Cardiac muscle cell (in vitro differentiated cells and primary cell): ENCODE results near the gene KRTAP10-8. TPM values are rescaled to one million over a fixed set of nuclear protein-coding genes. Genes with fewer than 3 reads are reported as not detected.

Experiments used
- DNase-seq, 2 donors: peaks; one replicate each; pipeline versions ENCODE4 v3.0.0 to v3.0.0-alpha.2; 2010 to 2017; ENCODE audit warnings: low read depth in 1 of 2, low spot score in 1 of 2
- H3K27ac ChIP-seq: fragments of 200-600 bp; sonication (generic); 2 replicates; pipeline ENCODE4 v1.5.1; 2016
- H3K27me3 ChIP-seq: fragments of 200-600 bp; sonication (generic); 2 replicates; pipeline ENCODE4 v1.6.0; 2016; ENCODE audit warnings: control low read depth
- H3K36me3 ChIP-seq: fragments of 200-600 bp; sonication (generic); 2 replicates; pipeline ENCODE4 v1.5.1; 2016; ENCODE audit warnings: control low read depth
- H3K4me1 ChIP-seq: fragments of 200-600 bp; sonication (generic); 2 replicates; pipeline ENCODE4 v1.8.1; 2017; ENCODE audit warnings: low read depth, mild to moderate bottlenecking, mixed run types
- H3K4me3 ChIP-seq: fragments of 200-600 bp; sonication (generic); 2 replicates; pipeline ENCODE4 v1.5.1; 2016; ENCODE audit warnings: mild to moderate bottlenecking
- H3K9me3 ChIP-seq: fragments of 200-600 bp; sonication (generic); 2 replicates; pipeline ENCODE4 v1.5.1; 2017; ENCODE audit warnings: low read depth, mild to moderate bottlenecking, control low read depth
- polyA plus RNA-seq: library from polyadenylated mRNA; unstranded; fragments of >200 nt; fragmentation: Nextera tagmentation; extraction: Ambion mirVana; gene quantifications from 2 replicates; pipeline ENCODE4 v1.2.1, GENCODE V29; 2016
- total RNA-seq: library from RNA; depleted of rRNA; stranded (reverse); fragments of >200 nt; gene quantifications from 2 replicates; pipeline ENCODE4 v1.2.3, GENCODE V29; 2016
- TF ChIP-seq, protein P1 (sequence below): IDR thresholded peaks from 2 replicates; pipeline ENCODE4 v1.5.1; 2012; ENCODE audit warnings: low read depth, mild to moderate bottlenecking, low read length

Gene KRTAP10-8
- total and polyA plus RNA-seq, 2 experiments from 2014 or later: not detected

DNA sequence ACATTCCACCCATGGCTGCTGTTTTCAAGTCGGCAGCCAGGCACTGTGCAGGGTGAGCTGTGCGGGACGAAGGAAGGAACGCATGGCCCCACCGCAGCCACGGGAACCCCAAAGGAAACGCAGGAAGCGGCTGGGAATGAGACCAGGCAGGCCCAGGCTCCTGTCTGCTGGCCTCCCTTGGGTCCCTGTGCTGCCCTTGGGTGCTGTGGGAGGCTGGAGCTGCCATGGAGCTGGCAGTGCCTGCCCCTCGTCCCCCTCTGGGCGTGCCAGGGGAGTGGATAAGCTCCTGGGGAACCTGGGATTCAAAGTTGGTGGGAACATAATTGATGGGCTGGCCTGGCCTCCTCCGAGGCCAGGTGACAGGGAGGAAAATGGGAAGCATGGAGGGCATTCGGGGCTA is 43.6 kb upstream of the KRTAP10-8 start:
- Histone ChIP-seq H3K36me3 (no peaks in the 10 kb centered on the region), H3K9me3 (no peaks in the 10 kb centered on the region), H3K4me3 (no peak overlapping the region), H3K27ac (no peak overlapping the region), H3K4me1 (no peaks in the 10 kb centered on the region), H3K27me3 (no peaks in the 10 kb centered on the region)
- TF ChIP-seq, protein P1, sequence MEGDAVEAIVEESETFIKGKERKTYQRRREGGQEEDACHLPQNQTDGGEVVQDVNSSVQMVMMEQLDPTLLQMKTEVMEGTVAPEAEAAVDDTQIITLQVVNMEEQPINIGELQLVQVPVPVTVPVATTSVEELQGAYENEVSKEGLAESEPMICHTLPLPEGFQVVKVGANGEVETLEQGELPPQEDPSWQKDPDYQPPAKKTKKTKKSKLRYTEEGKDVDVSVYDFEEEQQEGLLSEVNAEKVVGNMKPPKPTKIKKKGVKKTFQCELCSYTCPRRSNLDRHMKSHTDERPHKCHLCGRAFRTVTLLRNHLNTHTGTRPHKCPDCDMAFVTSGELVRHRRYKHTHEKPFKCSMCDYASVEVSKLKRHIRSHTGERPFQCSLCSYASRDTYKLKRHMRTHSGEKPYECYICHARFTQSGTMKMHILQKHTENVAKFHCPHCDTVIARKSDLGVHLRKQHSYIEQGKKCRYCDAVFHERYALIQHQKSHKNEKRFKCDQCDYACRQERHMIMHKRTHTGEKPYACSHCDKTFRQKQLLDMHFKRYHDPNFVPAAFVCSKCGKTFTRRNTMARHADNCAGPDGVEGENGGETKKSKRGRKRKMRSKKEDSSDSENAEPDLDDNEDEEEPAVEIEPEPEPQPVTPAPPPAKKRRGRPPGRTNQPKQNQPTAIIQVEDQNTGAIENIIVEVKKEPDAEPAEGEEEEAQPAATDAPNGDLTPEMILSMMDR: no peak
- no peak for DNase-seq

DNA sequence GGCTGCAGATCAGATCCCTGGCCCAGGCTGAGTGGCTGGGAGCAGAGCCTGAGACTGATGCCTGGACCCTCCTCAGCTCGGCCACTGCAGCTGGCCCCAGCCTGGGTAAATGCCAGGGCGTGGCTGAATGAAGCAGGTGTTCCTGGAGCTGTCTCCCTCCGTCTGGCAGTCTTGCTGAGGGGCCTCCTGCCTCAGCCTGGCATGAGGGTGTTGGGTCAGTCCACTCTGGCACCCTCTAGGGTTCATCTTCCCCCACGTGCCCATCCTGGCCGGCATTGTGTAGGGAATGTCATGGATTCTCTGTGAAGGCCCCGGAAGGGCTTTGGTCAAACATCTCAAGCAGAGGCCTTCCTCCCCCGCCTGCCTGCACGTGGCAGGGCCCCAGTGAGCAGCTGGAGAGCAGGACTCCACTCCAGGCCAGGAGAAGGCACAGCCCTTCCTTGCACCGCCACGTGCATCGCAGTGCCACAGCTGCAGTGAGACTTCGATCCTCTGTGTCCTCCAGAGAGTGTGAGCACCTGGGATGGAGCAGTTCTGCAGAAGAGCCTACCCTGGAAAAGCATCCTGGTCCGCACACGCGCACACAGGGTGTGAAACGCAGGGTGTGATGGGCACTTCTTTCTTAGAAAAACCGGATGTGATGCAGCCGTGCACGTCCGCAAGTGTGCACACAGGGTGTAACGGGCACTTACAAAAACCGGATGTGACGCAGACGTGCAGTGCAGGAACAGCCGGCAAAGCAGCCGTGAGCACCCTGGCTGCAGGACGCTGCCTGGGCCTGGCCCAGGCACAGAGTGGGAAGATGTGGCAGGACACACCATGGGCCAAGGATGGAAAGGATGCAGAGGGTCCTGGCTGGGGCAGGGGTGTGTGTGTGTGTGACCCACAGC is 43.0 kb upstream of the KRTAP10-8 start:
- Histone ChIP-seq H3K4me1 (no peaks in the 10 kb centered on the region), H3K4me3 (no peak overlapping the region), H3K27me3 (no peaks in the 10 kb centered on the region), H3K27ac (no peak overlapping the region), H3K9me3 (no peaks in the 10 kb centered on the region), H3K36me3 (no peaks in the 10 kb centered on the region)
- no peak for DNase-seq
- TF ChIP-seq, protein P1: no peak

DNA sequence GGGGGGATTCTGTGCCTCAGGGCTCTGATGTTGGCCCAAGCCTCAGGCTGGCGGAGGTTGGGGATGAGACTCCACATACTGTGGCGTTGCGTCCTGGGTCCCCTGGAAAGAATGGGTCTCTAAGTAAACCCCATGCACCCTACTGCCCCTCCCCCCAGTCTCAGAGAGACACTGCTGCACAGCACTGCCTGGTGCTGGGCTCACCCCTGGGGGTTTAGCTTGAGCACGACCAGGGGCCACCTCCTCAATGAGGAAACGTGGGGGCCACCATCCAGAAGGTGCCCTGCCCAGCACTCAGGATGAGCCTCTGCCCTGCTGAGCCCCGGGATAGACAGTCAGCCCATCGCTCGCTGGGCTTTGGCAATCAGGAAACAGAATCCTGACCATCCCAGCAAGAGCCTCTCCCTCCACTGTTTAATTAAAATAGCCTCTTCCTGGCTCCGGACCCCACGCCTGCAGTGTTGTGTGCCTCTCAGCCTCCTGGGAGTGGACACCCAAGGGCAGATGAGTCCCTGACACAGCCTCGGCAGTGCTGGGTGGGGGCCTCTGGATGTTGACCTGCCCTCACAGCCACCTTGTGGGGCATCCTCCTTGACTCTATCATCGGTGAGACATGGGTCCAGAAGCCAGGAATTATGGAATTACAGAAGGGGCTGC is 41.9 kb upstream of the KRTAP10-8 start:
- DNase-seq: no peak
- Histone ChIP-seq H3K27me3 (no peaks in the 10 kb centered on the region), H3K36me3 (no peaks in the 10 kb centered on the region), H3K27ac (no peak overlapping the region), H3K4me3 (no peak overlapping the region), H3K9me3 (no peaks in the 10 kb centered on the region), H3K4me1 (no peaks in the 10 kb centered on the region)
- TF ChIP-seq, protein P1: no peak

DNA sequence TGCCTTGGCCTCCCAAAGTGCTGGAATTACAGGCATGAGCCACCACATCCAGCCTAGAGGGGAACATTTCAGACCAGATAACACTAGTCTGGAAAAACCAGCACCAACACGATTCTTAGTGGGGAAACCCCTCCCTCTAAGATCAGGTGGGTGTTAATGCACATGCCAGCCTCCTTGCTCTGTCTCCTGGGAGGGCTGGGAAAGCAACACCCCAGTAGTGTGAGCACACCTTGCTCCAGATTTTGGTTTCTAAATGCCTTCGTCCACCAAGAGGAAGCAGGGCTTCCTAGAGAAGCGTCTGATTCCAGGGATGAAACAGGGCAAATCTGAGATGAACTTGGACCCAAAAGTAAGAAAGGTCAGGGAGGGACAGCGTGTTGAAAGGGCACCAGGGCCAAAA is 40.6 kb upstream of the KRTAP10-8 start:
- no peaks in the 10 kb centered on the region for H3K4me1 ChIP-seq
- DNase-seq: no peak
- no peaks in the 10 kb centered on the region for H3K9me3 ChIP-seq
- H3K4me3 ChIP-seq: no peak overlapping the region
- TF ChIP-seq, protein P1: no peak
- no peaks in the 10 kb centered on the region for H3K27me3 ChIP-seq
- H3K36me3 ChIP-seq: no peaks in the 10 kb centered on the region
- no peak overlapping the region for H3K27ac ChIP-seq

DNA sequence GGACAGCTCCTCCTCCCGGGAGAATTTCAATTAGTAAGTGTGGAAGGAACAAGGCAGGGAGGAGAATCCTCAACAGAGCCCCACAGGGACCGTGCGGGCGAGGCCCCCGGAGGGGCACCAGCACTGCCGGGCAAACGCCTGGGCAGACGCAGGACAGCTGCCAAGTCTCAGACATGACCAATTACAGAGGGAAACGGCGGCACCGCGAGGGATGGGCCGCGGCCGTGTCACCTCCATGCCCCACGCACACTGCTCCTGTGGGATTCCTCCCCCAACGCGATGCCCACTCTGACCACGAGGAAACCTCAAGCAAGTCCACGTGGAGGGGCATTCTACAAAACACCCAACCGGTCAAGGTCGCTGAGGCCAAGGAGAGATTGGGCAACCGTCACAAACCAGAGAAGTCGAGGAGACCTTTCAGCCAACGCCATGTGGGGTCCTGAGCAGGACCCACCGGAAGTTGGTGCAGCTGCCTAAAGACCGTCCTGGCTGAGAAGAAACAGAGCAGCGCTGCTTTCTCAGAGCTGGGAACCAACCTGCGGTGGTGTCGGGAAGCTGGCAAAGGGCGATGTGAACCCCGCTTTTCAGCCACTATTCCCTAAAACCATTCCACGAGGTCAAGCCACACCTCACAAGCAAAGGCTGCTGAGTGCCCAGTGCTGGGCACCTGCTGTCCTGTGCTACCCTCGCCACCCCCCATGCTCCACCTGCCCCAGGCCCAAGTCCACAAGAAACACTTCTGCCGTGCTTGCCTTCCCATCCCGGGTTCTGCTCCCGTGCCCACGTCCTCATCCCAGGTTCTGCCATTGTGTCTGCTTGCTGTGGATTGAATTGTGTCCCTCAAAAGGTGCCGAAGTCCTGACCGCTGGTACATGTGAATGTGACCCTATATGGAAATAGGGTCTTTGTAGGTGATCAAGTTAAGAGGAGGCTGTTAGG is 39.8 kb upstream of the KRTAP10-8 start:
- H3K27ac ChIP-seq: no peak overlapping the region

More for the DNA sequence above, 39.8 kb upstream of the KRTAP10-8 start:
- no peak for DNase-seq
- Histone ChIP-seq H3K4me1 (no peaks in the 10 kb centered on the region), H3K4me3 (no peak overlapping the region), H3K36me3 (no peaks in the 10 kb centered on the region), H3K27me3 (no peaks in the 10 kb centered on the region), H3K9me3 (no peaks in the 10 kb centered on the region)
- TF ChIP-seq, protein P1: no peak
